Lung (tissue), 12 donors: ENCODE results near the gene APOBR. TPM values are rescaled to one million over a fixed set of nuclear protein-coding genes. Genes with fewer than 3 reads are reported as not detected.

ENCODE experiments used
- ATAC-seq: fragments of 200-7000 bp; cut with Tn5 transposase; one replicate; pipeline ENCODE4 v1.9.1; 2020; ENCODE audit warnings: moderate number of reproducible peaks; ENCODE audit not compliant: insufficient read depth, low FRiP score
- DNase-seq, 3 donors: peaks; one replicate each; pipeline ENCODE4 v3.0.0-alpha.2; 2013 to 2017
- H3K27ac ChIP-seq, 2 donors: one replicate each; pipeline ENCODE4 v1.5.1; 2013; ENCODE audit warnings: mild to moderate bottlenecking in 2 of 2, moderate library complexity in 2 of 2, control low read depth in 1 of 2, inconsistent platforms in 1 of 2, low read depth in 1 of 2, low read length in 1 of 2
- H3K27me3 ChIP-seq, 3 donors: one replicate each; pipeline ENCODE4 v1.5.1; 2013; ENCODE audit warnings: low read length in 2 of 3; ENCODE audit not compliant: control insufficient read depth in 3 of 3, insufficient read depth in 3 of 3
- H3K36me3 ChIP-seq, 4 donors: one replicate each; pipeline ENCODE4 v1.5.1; 2013; ENCODE audit warnings: low read length in 4 of 4, mild to moderate bottlenecking in 1 of 4, moderate library complexity in 1 of 4; ENCODE audit not compliant: control insufficient read depth in 4 of 4, insufficient read depth in 4 of 4
- H3K4me1 ChIP-seq, 5 donors: one replicate each; pipeline ENCODE4 v1.5.1; 2013; ENCODE audit warnings: low read length in 5 of 5, mild to moderate bottlenecking in 2 of 5, moderate library complexity in 1 of 5; ENCODE audit not compliant: control insufficient read depth in 5 of 5, insufficient read depth in 5 of 5
- H3K4me3 ChIP-seq: one replicate; pipeline ENCODE4 v1.5.1; 2013; ENCODE audit warnings: mild to moderate bottlenecking, control low read depth, moderate library complexity
- H3K9ac ChIP-seq, 2 donors: one replicate each; pipeline ENCODE4 v1.5.1; 2013; ENCODE audit warnings: low read length in 2 of 2, control low read depth in 1 of 2; ENCODE audit not compliant: insufficient read depth in 1 of 2
- H3K9me3 ChIP-seq, 4 donors: one replicate each; pipeline ENCODE4 v1.5.1; 2013; ENCODE audit warnings: low read length in 3 of 4, mild to moderate bottlenecking in 1 of 4, moderate library complexity in 1 of 4; ENCODE audit not compliant: control insufficient read depth in 4 of 4, insufficient read depth in 3 of 4
- CTCF ChIP-seq: IDR thresholded peaks from 2 replicates; pipeline ENCODE4 v1.5.1; 2012; ENCODE audit warnings: mild to moderate bottlenecking; ENCODE audit errors: control extremely low read depth, extremely low read depth
- WGBS, 2 donors: extraction: QIAGEN DNeasy Blood & Tissue Kit; methylation state at CpG; one replicate each; pipeline ENCODE4 v1.1.7; 2013; 5-methylcytosine and 5-hydroxymethylcytosine counted together
- polyA plus RNA-seq, 2 donors: library from polyadenylated mRNA; stranded (reverse); fragments of 200-250 nt; gene quantifications; one replicate each; pipeline ENCODE4 v1.2.1, GENCODE V29; 2013
- total RNA-seq, 2 donors: library from RNA; depleted of rRNA in 1 of 2; stranded (reverse); fragments of >200 nt in 1 of 2; gene quantifications; one replicate each; pipeline ENCODE4 v1.2.1, GENCODE V29; 2014 to 2021
- donor health status: control.
- donor health status: control.
- donor health status: Bipolar disorder and iron deficiency.
- donor health status: healthy.
- donor health status: DM: yes; HTN: yes; CAD: no.

The APOBR gene
- total and polyA plus RNA-seq, 4 donors = 8.0 to 43.2 (median 25.4) TPM

DNA sequence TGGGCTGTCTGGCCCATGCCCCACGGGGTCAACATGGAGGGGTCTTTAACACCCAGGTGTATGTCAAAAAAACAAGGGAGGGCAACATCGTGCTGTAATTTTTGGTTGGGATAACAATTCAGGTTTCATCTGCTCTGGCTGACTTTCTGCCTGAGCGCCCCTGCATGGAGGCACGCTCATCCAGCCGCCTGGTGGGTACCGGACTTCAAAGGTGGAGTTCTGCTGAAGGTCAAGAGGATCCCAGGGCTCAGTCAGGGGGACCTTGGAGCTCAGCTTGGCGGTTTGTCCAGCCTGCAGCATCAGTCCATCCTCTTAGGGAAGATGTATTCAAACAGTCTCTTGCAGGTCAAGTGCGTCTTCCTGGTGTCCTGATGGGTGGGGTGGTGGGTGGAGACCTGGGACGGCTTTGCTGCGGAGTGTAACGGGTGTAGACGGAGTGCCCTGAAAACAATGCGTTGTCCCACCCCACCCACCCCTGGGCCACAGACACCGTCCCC lies 53.9 kb downstream of the APOBR start:
- Histone ChIP-seq H3K27me3 (no peaks in the 10 kb centered on the region), H3K9me3 (no peaks in the 10 kb centered on the region), H3K9ac (no peak overlapping the region), H3K27ac (no peak overlapping the region), H3K4me3 (no peak overlapping the region), H3K36me3 (no peaks in the 10 kb centered on the region), H3K4me1 (no peaks in the 10 kb centered on the region)
- no peak for TF ChIP-seq CTCF
- DNase-seq (no peak), ATAC-seq (no peak)
- 72 to 85% methylated on average over 14 of the region's 14 CpGs for WGBS, 2 donors

Other genes with a start within 250 kb of the APOBR start
- 1 to 10 TPM; 2.7 TPM for gene SBK1, start 202.1 kb upstream of the APOBR start, total RNA-seq
- gene SBK1, start 202.1 kb upstream of the APOBR start, polyA plus RNA-seq = 1 to 10 TPM in 1 of 2 donors, under 1 TPM in 1; 0.90 to 1.8 TPM
- 1 to 10 TPM; 2.0 to 6.1 TPM for gene NPIPB6, start 131.1 kb upstream of the APOBR start, total RNA-seq
- under 1 TPM; 0.14 to 0.87 TPM for gene NPIPB6, start 131.1 kb upstream of the APOBR start, polyA plus RNA-seq
- 10 to 100 TPM; 56.8 to 95.8 TPM for gene EIF3CL, start 90.8 kb upstream of the APOBR start, total RNA-seq
- 10 to 100 TPM; 45.9 to 60.5 TPM for gene EIF3CL, start 90.8 kb upstream of the APOBR start, polyA plus RNA-seq
- gene NPIPB7, start 22.3 kb upstream of the APOBR start, total RNA-seq = not detected
- under 1 TPM; 0.21 to 0.28 TPM for gene NPIPB7, start 22.3 kb upstream of the APOBR start, polyA plus RNA-seq
- 10 to 100 TPM; 42.4 to 64.8 TPM for gene CLN3, start 2.6 kb upstream of the APOBR start, total RNA-seq
- 10 to 100 TPM; 50.1 to 62.2 TPM for gene CLN3, start 2.6 kb upstream of the APOBR start, polyA plus RNA-seq
- 1 to 10 TPM in 1 of 2 donors, not detected in 1; 1.1 TPM for gene IL27, start 12.2 kb downstream of the APOBR start, total RNA-seq
- 1 to 10 TPM in 1 of 2 donors, under 1 TPM in 1; 0.37 to 1.8 TPM for gene IL27, start 12.2 kb downstream of the APOBR start, polyA plus RNA-seq
- 100 to 1,000 TPM in 1 of 2 donors, 1 to 10 TPM in 1; 8.0 to 212 TPM for gene NUPR1, start 44.3 kb downstream of the APOBR start, total RNA-seq
- gene NUPR1, start 44.3 kb downstream of the APOBR start, polyA plus RNA-seq = 100 to 1,000 TPM; 192 to 828 TPM
- gene SGF29, start 59.3 kb downstream of the APOBR start, total RNA-seq = 10 to 100 TPM; 17.8 to 30.4 TPM
- 10 to 100 TPM; 18.5 to 46.6 TPM for gene SGF29, start 59.3 kb downstream of the APOBR start, polyA plus RNA-seq
- 1 to 10 TPM; 3.7 to 6.4 TPM for gene SULT1A2, start 102.4 kb downstream of the APOBR start, total RNA-seq
- gene SULT1A2, start 102.4 kb downstream of the APOBR start, polyA plus RNA-seq = 10 to 100 TPM in 1 of 2 donors, 1 to 10 TPM in 1; 5.7 to 14.2 TPM
- 10 to 100 TPM; 37.3 to 43.1 TPM for gene SULT1A1, start 115.4 kb downstream of the APOBR start, total RNA-seq
- 100 to 1,000 TPM in 1 of 2 donors, 10 to 100 TPM in 1; 34.6 to 118 TPM for gene SULT1A1, start 115.4 kb downstream of the APOBR start, polyA plus RNA-seq
- 1 to 10 TPM in 1 of 2 donors, under 1 TPM in 1; 0.74 to 1.6 TPM for gene NPIPB8, start 143.4 kb downstream of the APOBR start, total RNA-seq
- gene NPIPB8, start 143.4 kb downstream of the APOBR start, polyA plus RNA-seq = not detected
- gene EIF3C, start 216.8 kb downstream of the APOBR start, total RNA-seq = 100 to 1,000 TPM; 334 to 382 TPM
- gene EIF3C, start 216.8 kb downstream of the APOBR start, polyA plus RNA-seq = 100 to 1,000 TPM; 324 to 984 TPM